HG02970 (cell line): ENCODE measurements around the gene TSPAN31.
"Not testable (repeated sequence)": the region's sequence is repeated elsewhere in the genome, so short reads cannot be mapped to it uniquely, and the experiment has no call there.

Source experiments
- ATAC-seq: cut with Tn5 transposase; IDR thresholded peaks from one replicate; pipeline ENCODE4 v1.9.1; 2021; ENCODE audit warnings: mild to moderate bottlenecking, moderate library complexity, moderate number of reproducible peaks; ENCODE audit not compliant: unreplicated experiment, low FRiP score

TSPAN31 gene, protein sequence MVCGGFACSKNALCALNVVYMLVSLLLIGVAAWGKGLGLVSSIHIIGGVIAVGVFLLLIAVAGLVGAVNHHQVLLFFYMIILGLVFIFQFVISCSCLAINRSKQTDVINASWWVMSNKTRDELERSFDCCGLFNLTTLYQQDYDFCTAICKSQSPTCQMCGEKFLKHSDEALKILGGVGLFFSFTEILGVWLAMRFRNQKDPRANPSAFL

DNA sequence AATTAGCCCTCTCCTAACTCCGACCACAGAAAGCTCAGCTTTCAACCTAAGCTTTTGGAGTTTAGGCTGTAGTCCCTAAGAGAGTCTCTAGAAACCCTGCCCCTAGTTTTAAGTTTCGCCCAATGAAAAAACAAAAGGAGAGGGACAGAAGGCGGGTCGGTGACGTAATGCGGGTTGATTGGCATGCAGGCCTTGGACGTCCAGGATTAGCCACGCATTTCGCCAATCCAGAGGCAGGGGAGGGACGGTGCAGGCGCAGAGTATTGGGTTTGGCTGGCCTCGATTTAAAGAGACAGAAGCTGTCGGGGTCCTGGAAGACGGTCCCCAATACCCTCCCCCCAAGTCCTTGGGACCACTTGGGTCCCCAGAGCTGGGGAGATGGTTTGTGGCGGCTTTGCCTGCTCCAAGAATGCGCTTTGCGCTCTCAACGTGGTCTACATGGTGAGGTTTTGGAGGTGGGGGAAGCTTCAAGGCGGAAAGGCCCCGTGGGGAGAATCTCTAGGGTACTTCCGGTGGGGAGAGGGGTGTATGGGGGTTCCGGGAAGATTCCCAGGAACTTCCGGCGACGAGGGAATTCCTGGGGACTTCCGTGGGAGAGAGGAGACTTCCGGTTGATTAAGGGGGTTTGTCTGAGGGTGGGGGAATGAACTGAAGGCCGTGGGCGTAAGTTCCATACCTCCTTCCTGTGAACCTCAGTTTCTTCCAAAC lies at the start of gene TSPAN31:
TSS of gene TSPAN31 (plus strand) at position 263 of the 708 bp plus-strand sequence. CDS start at position 379, 116 bp downstream.
- peak; percentile 84 for ATAC-seq

DNA sequence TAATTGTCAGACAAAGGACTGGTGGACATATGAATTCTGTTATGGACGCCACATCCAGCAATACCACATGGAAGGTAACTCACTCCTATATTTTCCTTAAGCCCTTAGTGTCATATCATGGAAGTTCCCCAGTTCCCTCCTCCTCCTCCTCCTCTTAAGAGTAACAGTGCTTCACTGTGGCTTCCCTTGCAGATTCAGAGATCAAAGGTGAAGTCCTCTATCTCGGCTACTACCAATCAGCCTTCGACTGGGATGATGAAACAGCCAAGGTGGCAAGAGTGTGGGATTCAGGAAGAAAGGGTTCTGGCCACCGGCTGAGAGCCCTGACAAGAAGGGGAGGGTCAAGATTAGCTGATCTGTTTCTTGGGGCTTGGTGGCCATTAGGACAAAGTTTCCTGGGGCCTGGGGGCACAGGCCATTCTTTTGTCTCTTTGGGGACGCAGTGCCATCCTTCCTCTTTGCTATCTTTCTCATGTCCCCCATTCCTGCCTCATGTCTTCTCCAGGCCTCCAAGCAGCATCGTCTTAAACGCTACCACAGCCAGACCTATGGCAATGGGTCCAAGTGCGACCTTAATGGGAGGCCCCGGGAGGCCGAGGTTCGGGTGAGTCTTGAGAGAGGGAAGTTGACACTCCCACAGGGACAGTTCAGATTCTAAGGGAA lies 48.9 kb upstream of the TSPAN31 start:
- no peak for ATAC-seq

DNA sequence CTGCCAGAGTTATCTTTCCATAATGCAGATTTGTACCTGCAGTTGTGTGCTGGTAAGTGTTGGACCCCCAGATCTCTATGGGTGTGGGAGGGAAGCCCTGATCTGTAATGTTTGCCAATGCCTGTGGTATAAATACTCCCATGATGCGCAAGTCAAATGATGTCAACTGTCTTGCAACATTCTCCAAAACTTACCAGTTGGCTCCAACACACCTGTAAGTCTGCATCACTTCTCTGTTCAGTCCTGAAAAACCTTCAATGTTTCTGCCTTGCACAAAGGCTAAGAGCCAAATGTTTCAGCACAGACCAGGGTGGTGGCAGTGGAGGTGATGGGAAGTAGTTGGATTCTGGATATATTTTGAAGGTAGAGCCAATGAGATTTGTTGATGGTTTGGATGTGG lies 47.8 kb upstream of the TSPAN31 start:
- ATAC-seq, result no peak

DNA sequence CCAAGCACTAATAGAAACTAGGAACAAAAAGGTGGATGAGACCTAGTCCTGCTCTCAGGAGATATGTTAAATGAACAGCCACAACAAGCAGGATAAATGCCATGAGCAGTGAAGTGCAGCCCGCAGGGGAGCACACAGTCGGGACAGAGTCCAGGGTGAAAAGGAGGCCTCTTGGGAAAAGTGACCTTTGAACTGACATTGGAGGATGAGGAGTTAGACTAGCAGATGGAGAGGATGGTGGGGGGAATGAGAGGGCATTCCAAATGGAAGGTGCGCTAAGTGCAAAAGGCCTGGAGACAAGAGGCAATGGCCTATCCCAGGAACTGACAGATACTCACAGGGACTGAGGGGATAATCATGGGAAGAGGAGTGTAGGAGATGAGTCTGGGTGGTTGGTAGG lies 46.4 kb upstream of the TSPAN31 start:
- ATAC-seq, result no peak

DNA sequence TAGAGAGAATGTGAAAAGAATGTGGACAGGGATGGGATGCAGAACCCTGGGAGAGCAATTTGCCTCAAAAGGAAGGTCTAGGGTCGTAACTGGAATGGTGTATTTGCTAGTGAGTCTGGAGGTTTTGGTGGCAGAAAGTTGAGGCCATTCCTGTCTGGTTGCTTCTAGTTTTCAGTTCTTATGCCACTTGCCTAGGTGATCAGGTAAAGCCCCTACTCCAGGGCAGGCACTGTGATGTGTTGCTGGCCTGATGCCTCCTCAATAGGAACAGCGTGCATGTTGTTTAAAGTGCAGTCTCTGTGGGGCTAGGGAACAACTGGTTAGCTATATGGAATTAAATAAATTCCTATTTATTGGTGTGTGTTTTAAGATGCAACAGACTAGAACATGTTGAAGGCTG lies 44.5 kb upstream of the TSPAN31 start:
- no peak for ATAC-seq

DNA sequence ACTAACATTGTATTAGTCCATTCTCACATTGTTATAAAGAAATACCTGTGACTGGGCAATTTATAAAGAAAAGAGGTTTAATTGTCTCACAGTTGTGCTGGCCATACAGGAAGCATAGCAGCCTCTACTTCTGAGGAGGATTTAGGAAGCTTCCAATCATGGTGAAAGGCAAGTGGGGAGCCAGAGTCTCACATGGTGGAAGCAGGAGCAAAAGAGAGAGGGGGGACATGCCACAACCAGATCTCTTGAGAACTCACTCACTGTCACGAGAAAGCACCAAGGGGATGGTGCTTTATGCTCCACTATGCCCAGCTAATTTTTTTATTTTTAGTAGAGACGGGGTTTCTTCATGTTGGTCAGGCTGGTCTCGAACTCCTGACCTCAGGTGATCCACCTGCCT lies 37.6 kb upstream of the TSPAN31 start:
- no peak for ATAC-seq

DNA sequence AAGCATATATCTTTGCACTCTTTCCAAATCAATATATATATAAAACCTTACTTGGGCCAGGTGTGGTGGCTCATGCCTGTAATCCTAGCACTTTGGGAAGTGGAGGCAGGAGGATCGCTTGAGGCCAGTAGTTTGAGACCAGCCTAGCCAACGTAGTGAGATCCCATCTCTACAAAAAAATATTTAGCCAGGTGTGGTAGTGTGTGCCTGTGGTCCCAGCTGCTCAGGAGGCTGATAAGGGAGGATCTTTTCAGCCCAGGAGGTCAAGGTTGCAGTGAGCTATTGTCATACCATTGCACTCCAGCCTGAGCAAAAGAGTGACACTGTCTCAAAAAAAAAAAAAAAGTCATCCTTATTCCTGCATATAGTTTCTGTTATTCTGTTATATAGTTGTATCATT lies 36.5 kb upstream of the TSPAN31 start:
- ATAC-seq, result no peak

DNA sequence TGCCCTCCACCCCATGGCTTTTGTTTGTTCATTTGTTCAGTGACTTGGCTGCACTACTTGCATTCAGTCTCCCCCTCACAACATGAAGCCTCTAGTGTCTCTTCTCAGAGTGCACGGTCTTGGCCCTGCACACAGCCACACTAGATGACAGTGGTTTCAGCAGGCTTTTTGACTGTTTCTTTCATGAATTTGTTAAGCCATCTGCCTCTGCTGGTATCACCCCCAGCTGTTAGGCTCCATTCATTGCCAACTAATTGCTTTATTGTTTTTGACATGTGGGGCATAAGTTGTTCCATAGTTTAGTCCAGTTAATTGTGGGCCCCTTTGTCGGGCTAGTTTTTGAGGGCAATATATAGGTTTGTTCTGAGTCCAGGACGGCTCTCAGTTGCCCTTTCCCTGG lies 32.1 kb upstream of the TSPAN31 start:
- ATAC-seq, result no peak

DNA sequence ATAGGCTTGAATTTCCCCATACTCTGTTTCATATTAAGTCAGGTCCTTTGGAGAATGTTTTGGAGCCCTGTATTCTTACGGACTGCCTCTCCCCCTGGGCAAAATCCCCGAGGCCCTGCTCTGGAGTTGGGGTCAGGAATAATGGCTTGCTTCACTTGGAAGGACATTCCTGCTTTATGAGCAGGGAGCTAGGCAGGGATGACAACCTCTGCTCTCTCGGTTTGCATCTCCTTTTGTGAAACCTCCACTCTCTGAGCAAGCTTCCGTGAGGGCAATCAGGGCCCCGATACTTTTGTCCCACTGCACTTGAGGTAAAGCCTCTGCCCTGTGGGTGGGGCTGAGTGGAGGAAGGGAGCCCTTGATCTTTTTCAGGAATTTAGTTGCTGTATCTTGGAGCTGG lies 31.6 kb upstream of the TSPAN31 start:
- no peak for ATAC-seq

DNA sequence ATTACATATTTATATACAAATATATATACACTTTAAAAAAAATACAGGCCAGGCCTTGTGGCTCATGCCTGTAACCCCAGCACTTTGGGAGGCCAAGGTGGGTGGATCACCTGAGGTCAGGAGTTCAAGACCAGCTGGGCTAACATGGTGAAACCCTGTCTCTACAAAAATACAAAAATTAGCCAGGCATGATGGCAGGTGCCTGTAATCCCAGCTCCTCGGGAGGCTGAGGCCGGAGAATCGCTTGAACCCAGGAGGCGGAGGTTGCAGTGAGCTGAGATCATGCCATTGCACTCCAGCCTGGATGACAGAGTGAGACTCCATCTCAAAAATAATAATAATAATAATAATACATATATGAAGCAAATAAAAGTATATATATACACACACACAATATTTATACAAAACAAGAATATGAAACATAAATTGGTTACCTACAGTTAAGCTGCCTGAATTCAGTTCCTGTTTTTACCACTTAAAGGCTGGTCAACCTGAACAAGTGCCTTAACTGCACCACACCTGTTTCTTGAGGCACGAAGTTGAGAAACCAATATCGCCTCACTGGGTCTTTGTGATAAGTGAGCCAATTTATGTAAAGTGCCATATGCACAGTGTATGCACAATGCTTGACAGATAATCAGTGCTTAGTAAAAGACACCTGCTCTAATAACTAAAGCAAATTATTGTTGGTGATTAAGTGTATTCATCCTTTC lies 29.6 kb upstream of the TSPAN31 start:
- ATAC-seq, result not testable (repeated sequence)

DNA sequence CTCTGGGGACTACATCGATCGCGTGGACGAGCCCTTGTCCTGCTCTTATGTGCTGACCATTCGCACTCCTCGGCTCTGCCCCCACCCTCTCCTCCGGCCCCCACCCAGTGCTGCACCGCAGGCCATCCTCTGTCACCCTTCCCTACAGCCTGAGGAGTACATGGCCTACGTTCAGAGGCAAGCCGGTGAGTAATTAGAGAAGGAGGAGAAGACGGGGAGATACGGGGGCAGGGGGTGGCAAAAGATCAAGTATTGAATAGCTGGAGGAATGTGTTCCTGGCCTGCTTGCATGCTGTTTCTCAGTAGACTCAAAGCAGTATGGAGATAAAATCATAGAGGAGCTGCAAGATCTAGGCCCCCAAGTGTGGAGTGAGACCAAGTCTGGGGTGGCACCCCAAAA lies 29.1 kb upstream of the TSPAN31 start:
- ATAC-seq, result no peak

DNA sequence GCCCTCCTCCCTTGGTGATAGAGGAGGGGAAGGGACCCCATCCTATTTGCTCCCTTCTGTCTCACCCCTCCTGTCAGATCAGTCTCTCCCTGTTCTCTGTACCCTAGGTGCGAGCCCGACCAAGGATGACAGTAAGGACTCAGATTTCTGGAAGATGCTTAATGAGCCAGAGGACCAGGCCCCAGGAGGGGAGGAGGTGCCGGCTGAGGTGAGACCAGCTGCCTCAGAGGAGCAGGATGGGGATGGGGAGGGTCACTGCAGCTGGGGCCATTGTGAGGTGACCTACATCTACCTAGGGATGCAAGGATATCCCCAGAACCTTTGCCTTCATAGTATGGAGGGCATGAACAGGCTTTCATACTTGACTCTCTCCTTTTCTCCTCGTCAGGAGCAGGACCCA lies 28.5 kb upstream of the TSPAN31 start:
- ATAC-seq, result no peak

DNA sequence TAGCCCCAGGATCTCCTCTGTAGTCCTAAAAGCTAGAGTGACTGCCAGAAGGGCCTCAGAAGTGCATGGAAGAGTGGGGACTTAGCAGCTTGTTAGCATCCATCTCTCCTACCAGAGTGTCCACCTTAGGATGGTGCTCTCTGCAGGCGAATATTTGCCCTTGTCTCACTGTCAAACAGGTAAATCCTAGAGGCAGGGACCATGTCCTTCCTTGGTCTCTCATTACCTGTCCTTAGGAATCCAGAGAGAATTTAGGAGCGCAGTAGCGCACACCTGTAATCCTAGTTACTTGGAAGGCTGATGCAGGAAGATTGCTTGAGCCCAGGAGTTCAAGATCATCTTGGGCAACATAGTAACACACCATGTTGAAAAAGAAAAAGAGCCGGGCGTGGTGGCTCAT lies 27.7 kb upstream of the TSPAN31 start:
- ATAC-seq, result no peak

DNA sequence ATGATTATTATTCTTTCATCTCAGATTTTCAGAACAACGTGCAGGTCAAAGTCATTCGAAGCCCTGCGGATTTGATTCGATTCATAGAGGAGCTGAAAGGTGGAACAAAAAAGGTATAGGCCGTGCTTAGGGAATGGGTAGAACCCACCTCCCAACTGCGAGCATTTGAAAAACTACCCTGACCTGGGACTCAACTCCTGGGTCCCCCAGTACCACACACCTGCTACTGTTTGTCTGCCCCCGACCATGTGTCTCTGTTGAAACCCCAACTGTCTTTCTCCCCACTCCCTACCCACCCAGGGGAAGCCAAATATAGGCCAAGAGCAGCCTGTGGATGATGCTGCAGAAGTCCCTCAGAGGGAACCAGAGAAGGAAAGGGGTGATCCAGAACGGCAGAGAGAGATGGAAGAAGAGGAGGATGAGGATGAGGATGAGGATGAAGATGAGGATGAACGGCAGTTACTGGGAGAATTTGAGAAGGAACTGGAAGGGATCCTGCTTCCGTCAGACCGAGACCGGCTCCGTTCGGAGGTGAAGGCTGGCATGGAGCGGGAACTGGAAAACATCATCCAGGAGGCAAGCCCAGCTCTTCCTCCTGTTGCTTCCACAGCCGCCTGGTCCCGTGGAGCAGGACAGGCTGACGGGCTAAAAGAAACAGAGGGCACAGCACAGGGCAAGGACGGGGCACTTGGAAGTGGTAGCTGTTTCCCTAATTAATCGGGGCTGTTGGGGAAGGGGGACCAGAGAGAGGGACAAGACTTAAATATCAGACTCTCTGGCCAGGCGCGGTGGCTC lies 26.8 kb upstream of the TSPAN31 start:
- no peak for ATAC-seq

DNA sequence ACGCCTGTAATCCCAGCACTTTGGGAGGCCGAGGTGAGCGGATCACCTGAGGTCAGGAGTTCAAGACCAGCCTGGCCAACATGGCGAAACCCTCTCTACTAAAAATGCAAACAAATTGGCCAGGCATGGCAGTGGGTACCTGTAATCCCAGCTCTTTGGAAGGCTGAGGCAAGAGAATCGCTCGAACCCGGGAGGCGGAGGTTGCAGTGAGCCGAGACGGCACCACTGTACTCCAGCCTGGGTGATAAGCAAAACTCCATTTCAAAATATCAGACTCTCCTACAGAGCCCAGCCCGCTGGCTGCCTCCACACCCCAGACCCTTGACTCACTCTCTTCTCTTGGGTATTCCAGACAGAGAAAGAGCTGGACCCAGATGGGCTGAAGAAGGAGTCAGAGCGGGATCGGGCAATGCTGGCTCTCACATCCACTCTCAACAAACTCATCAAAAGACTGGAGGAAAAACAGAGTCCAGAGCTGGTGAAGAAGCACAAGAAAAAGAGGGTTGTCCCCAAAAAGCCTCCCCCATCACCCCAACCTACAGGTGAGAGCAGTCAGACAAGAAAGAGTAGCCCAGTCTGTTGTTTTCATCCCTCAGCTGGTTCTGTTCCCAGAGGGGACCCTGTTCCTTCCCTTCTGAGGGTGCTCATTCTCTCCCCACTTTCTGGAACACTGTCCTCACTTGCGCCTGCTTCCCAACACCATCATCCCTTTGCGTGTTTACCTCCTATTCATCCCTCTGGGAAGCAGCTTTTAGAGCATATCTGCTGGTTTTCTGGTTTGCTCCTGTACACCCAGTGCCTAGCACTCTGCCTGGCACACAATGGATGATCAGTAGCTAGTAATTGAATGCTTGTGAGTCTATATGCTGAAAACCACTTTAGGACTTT lies 26.0 kb upstream of the TSPAN31 start:
- no peak for ATAC-seq

DNA sequence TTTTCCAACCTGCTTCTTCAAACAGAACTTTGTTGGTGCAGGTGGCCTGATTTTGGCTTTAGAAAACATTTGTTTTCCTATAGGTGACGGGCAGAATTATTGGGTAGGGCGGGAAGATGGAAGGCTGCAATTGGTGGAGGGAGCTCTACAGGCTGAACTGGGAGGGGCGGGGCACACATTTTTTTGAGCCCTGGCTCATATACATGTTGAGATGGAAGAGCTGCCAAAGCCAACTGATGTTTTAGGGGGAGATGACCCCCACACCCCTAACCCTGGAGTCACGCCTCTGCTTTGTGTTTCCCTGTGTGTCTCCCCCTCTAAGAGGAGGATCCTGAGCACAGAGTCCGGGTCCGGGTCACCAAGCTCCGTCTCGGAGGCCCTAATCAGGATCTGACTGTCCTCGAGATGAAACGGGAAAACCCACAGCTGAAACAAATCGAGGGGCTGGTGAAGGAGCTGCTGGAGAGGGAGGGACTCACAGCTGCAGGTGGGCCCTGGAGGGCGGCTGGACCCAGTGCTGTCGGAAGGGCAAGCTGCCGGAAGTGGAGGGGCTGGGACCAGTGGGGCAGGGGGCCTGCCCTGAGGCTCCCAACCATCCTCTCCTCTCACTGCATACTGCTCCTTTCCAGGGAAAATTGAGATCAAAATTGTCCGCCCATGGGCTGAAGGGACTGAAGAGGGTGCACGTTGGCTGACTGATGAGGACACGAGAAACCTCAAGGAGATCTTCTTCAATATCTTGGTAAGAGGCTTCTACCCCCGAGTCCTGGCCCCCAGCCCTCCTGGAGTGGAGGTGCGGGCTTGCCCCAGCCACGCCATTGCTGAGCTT lies 24.8 kb upstream of the TSPAN31 start:
- no peak for ATAC-seq

DNA sequence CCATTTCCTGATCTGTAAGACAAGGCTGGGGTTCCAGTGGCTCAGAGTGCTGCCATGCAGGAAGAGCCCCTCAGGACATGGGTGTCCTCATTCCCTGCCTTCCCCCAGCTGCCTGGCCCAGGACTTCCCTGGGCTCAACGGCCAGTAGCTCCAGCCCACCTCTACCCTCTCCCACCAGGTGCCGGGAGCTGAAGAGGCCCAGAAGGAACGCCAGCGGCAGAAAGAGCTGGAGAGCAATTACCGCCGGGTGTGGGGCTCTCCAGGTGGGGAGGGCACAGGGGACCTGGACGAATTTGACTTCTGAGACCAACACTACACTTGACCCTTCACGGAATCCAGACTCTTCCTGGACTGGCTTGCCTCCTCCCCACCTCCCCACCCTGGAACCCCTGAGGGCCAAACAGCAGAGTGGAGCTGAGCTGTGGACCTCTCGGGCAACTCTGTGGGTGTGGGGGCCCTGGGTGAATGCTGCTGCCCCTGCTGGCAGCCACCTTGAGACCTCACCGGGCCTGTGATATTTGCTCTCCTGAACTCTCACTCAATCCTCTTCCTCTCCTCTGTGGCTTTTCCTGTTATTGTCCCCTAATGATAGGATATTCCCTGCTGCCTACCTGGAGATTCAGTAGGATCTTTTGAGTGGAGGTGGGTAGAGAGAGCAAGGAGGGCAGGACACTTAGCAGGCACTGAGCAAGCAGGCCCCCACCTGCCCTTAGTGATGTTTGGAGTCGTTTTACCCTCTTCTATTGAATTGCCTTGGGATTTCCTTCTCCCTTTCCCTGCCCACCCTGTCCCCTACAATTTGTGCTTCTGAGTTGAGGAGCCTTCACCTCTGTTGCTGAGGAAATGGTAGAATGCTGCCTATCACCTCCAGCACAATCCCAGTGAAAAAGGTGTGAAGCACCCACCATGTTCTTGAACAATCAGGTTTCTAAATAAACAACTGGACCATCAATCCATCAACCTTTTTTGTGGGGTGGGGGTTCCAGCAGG lies 23.9 kb upstream of the TSPAN31 start:
- no peak for ATAC-seq
